GM12873 (cell line): ENCODE measurements around the gene STX8.

Experiments used
- CTCF ChIP-seq: IDR thresholded peaks from 2 replicates; pipeline ENCODE4 v1.5.1; 2012; ENCODE audit warnings: low read depth, mild to moderate bottlenecking, moderate library complexity, low read length, control low read depth; ENCODE audit not compliant: insufficient read depth; ENCODE audit errors: missing control alignments

Gene STX8

GRCh38 chr17:9421525-9421924, 154.1 kb downstream of the STX8 start:
- no peak for TF ChIP-seq CTCF

- TF ChIP-seq CTCF = no peak
Observed at GRCh38 chr17:9419932-9420453, 155.6 kb downstream of the STX8 start.

DNA sequence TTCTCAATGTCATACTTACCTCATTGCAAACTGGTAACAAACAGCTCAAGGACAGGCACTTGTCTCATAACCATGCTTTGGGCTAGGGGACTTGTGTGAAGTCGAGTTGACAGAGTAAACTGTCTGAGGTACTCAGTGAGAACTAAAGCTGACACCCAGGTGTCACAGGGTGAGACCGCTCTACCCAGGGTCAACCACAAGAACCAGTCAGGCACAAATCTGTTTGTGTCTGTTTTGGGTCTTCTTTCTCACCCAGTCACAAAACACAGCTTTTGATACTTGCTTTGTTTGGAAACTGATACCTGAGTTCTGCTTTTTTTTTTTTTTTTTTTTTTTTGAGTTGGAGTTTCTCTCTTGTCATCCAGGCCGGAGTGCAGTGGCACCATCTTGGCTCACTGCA, 161.1 kb downstream of the STX8 start:
- TF ChIP-seq CTCF = no peak

- no peak for TF ChIP-seq CTCF
Observed at GRCh38 chr17:9410737-9411136, 164.9 kb downstream of the STX8 start.

- TF ChIP-seq CTCF = no peak
Observed at GRCh38 chr17:9410301-9410700, 165.3 kb downstream of the STX8 start.

DNA sequence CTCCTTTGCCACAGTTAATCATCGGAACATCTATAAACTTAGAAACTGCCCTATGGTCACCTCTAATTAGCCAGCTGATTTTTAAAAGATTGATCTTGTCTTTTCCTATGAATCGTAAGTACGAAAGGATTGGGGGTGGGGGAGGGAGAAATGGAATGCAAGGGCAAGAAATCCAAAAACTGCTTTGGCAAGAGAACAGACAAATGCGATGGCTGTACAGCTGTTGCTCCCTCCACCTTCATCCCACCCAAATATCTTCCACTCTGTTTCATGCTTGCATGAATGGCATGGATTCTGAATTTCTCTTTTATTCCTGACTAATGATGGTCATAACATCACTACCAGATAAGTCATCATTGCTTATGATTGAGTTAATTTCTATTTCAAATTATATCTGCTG, 165.7 kb downstream of the STX8 start:
- no peak for TF ChIP-seq CTCF

- no peak for TF ChIP-seq CTCF
Observed at GRCh38 chr17:9408868-9409829, 166.5 kb downstream of the STX8 start.
